GM12872 (cell line): ENCODE results near the gene CCDC88B.

ENCODE experiments used
- CTCF ChIP-seq: IDR thresholded peaks from 3 replicates; pipeline ENCODE4 v1.5.1; 2011; ENCODE audit warnings: low read depth, mild to moderate bottlenecking, low read length, moderate library complexity; ENCODE audit not compliant: insufficient read depth

The CCDC88B gene

DNA sequence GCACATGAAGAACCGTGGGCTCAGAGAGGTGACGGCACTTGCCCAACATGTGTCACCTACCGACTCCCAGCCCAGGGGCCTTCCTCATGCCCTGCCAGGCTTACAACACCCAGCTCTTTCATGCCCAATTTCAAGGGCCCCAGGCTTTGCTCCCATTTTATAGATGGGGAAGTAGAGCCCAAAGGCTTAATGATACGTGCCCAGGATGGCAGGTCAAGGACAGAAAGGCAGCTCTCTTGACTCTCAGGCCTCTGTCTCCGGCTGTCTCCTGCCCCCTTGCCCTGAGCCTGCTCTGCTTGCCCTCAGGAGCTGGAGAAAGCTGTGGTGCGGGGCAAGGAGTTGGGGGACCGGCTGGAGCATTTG lies 9.0 kb downstream of the CCDC88B start:
- no peak for TF ChIP-seq CTCF

- no peak for TF ChIP-seq CTCF
Observed at GRCh38 chr11:64349404-64349803, 9.4 kb downstream of the CCDC88B start.

DNA sequence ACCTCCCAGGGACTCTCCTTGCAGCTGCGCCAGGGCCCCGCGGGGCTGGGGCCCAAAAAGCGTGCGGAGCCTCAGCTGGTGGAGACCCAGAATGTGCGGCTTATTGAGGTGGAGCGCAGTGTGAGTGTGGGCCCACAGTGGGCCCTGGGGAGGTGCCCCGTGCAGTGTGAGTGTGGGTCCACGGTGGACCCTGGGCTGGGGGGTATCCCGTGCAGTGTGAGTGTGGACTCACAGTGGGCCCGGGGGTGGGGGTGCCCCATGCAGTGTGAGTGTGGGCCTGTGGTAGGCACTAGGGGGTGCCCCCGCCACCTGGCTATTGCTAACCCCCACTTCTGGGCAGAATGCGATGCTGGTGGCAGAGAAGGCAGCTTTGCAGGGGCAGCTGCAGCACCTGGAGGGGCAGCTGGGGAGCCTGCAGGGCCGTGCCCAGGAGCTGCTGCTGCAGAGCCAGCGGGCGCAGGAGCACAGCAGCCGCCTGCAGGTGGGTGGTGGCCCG lies 11.2 kb downstream of the CCDC88B start:
- no peak for TF ChIP-seq CTCF

DNA sequence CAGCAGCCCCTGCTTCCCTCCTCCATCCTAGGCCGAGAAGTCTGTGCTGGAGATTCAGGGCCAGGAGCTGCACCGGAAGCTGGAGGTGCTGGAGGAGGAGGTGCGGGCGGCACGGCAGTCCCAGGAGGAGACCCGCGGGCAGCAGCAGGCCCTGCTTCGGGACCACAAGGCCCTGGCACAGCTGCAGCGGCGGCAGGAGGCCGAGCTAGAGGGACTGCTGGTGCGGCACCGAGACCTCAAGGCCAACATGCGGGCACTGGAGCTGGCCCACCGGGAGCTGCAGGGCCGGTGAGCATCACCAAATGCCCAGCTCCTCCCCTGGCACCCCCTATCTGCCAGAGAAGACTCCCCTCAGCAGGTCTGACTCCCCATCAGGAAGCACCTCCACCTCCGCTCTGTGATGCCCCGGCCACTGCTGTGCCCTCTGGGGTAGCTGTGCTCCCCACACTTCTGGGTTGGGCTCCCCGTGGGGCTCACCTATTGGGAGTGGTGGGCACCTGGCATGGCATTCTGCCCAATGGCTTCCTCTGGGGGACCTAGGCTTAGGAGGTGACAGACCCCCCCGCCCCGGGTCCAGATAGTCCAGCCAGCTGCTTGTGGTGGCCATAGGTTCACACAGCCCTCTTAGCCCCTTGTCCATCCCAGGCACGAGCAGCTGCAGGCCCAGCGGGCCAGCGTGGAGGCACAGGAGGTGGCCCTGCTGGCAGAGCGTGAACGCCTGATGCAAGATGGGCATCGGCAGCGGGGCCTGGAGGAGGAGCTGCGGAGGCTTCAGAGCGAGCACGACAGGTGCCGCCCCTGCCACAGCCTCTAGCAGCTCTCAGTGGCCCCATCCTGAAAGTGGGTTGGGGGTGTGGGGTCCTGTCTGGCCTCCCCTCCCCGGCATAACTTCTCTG lies 12.3 kb downstream of the CCDC88B start:
- TF ChIP-seq CTCF, result no peak

- TF ChIP-seq CTCF, result no peak
Observed at GRCh38 chr11:64352995-64353714, 13.2 kb downstream of the CCDC88B start.

DNA sequence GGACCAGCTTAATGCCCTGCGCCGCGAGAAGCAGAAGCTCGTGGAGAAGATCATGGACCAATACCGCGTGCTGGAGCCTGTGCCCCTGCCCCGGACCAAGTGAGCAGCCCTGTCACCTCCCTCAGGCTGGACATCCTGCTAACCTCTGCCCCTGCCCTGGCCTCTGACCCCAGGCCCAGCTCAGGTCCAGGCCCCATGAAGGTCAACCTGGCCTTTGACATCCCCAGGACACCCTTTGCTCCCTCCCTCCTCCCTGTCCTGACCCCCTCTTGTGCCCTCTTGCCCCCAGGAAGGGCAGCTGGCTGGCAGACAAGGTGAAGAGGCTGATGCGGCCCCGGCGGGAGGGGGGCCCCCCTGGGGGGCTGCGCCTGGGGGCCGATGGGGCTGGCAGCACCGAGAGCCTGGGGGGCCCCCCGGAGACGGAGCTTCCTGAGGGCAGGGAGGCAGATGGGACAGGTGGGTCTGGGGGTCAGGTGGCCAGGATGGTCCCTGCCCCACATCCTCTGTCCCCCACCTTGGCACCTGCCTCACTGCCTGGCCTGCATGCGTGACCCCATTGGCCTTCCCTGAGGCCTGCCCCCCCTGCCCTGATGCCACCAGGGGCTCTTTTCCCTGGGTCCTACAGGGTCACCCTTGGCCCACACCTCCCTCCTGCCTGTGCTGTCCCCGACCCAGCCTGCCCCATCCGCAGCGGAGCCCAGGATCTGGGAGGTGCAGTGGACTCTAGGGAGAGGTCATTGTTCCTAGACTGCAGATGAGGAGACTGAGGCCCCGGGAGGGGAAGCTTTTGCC lies 13.9 kb downstream of the CCDC88B start:
- no peak for TF ChIP-seq CTCF
